Prostate gland (tissue), 2 donors: ENCODE data around the gene NKAP.

ENCODE experiments used
- CTCF ChIP-seq, 4 experiments: fragments of 200-600 bp in 2 of 4; fragments of 450-650 bp in 2 of 4; sonication (generic) in 2 of 4; IDR thresholded peaks; 1 replicate in 3 of 4; 2 replicates in 1 of 4; pipeline ENCODE4 v1.5.1; 2016 to 2019; ENCODE audit warnings: antibody characterized with exemption in 4 of 4, mild to moderate bottlenecking in 2 of 4, moderate library complexity in 2 of 4
- POLR2A ChIP-seq: fragments of 450-650 bp; IDR thresholded peaks from one replicate; pipeline ENCODE4 v1.6.1; 2016; ENCODE audit warnings: antibody characterized with exemption, mild to moderate bottlenecking
- POLR2AphosphoS5 ChIP-seq: sonication (generic); formaldehyde crosslinking; IDR thresholded peaks from one replicate; pipeline ENCODE4 v1.6.1; 2017; ENCODE audit warnings: antibody characterized with exemption

- TF ChIP-seq CTCF (IDR thresholded peaks at IDR 0.05) (no peak), POLR2A (no peak), POLR2AphosphoS5 (no peak)
Measured at GRCh38 chrX:119970574-119970973, 27.0 kb upstream of the NKAP start.
